ENCODE results near the gene NDUFS5.

- no peak for TF ChIP-seq EP300 (IDR thresholded peaks at IDR 0.05)
- TF ChIP-seq POLR2A (IDR thresholded peaks at IDR 0.05): no peak
- TF ChIP-seq, protein P1, sequence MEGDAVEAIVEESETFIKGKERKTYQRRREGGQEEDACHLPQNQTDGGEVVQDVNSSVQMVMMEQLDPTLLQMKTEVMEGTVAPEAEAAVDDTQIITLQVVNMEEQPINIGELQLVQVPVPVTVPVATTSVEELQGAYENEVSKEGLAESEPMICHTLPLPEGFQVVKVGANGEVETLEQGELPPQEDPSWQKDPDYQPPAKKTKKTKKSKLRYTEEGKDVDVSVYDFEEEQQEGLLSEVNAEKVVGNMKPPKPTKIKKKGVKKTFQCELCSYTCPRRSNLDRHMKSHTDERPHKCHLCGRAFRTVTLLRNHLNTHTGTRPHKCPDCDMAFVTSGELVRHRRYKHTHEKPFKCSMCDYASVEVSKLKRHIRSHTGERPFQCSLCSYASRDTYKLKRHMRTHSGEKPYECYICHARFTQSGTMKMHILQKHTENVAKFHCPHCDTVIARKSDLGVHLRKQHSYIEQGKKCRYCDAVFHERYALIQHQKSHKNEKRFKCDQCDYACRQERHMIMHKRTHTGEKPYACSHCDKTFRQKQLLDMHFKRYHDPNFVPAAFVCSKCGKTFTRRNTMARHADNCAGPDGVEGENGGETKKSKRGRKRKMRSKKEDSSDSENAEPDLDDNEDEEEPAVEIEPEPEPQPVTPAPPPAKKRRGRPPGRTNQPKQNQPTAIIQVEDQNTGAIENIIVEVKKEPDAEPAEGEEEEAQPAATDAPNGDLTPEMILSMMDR (IDR thresholded peaks at IDR 0.05): peak in 1 of 4 experiments; percentile 20
These were observed 50.6 kb downstream of the NDUFS5 start for GRCh38 chr1:39076799-39077148.
